Forelimb muscle (tissue), 1 donor: ENCODE data around the gene ATP2A2. TPM values are rescaled to one million over a fixed set of nuclear protein-coding genes. Genes with fewer than 3 reads are reported as not detected.
"Not testable (repeated sequence)": the region's sequence is repeated elsewhere in the genome, so short reads cannot be mapped to it uniquely, and the experiment has no call there.

ENCODE experiments used
- DNase-seq: peaks from one replicate; pipeline ENCODE4 v3.0.0-alpha.2; 2013; ENCODE audit warnings: low read depth
- polyA plus RNA-seq: library from polyadenylated mRNA; unstranded; fragments of 120-200 nt; gene quantifications from one replicate; pipeline ENCODE4 v1.2.1, GENCODE V29; 2013; ENCODE audit not compliant: insufficient read length

ATP2A2 gene
- 635 TPM for polyA plus RNA-seq

DNA sequence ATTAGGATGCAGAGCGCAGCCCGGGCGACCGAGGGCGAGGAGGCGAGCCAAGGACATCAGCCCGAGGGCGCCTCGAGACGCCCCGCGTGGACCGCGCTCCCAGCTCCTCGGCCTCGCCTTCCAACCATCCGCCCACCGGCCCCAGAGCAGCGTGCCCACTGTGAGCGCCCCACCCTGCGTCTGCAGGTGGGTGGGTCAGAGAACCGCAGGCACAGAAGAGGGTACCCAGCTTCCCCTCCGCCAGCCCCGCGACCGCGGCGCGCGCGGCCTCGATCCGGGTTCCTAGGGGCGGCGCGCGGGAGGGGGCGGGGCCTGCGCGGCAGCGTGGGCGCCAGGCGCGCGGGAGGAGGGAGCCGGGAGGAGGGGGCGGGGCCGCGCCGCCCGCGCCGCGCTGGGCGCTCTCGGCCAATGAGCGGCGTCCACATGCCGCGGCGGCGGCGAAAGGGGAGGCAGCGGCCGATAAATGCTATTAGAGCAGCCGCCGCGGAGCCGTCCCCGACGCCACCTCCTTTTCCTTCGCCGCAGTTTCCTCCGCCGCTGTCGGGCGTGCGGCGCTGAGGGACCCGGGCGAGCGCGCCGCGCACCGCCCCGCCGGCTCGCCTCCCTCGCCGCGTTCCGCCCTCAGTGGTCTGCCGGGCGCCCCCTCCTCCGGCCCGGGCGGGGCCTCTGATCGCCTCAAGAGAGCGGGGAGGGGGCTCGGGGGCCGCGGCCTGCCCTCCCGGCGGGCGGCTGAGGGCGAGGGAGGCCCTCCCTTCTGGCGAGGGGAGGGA, at the start of gene ATP2A2:
Gene ATP2A2 (plus strand): TSS at position 469 of the 770 bp plus-strand sequence. CDS start 543 bp downstream, outside the sequence.
- peak; percentile 79 for DNase-seq

DNA sequence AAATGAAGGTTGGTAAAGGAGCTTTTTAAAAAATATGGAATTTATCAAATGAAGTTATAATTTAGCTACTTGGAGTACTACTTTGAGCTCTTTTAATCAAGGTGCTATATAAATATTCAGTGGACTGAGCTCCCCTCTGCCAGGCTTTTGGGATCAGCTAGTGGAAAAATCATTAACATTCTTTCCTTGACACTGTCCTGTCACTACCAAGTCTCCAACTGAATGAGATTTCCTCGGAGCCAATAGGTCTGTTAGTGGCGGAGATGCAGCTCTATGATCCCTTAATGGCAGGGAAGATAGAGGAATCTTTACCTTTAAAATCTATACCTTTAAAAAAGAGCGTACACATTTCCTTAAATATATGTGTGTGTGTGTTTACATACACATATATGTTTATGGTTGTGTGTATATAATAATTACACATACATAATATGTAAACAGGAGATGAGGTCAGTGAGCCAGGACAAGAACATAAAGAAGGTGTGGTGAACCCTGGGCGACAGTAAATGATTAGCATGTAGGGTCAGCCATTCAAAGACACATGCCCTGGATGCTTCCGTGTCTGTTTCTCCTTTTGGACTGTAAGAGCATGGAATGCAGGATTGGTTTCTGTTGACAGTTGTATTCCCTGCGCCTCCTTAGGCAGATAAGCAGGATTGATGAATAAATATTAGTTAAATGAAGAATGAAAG, 47.7 kb upstream of the ATP2A2 start:
- no peak for DNase-seq

- DNase-seq: no peak
Measured at GRCh38 chr12:110234331-110234751, 46.7 kb upstream of the ATP2A2 start.

DNA sequence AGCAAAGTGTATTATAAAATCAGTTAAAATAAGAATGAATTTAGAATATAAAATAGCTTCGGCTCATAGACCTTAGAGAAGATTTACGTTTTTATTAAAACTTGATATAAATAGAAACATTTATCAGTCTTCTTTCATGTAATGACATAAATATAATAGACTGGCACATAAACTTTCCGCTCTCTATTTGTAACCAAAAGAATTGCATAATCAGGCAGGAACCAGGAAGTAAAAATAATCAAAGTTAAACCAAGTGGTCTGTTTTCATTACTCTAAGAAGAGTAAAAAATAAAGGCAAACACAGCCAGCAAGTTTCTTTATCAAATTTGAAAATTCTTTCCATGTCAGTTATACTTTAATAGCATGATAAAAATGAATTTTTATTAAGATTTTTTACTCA, 46.3 kb upstream of the ATP2A2 start:
- no peak for DNase-seq

GRCh38 chr12:110235383-110235782, 45.7 kb upstream of the ATP2A2 start:
- no peak for DNase-seq

GRCh38 chr12:110243227-110243626, 37.8 kb upstream of the ATP2A2 start:
- DNase-seq: no peak

GRCh38 chr12:110244372-110244771, 36.7 kb upstream of the ATP2A2 start:
- no peak for DNase-seq

DNA sequence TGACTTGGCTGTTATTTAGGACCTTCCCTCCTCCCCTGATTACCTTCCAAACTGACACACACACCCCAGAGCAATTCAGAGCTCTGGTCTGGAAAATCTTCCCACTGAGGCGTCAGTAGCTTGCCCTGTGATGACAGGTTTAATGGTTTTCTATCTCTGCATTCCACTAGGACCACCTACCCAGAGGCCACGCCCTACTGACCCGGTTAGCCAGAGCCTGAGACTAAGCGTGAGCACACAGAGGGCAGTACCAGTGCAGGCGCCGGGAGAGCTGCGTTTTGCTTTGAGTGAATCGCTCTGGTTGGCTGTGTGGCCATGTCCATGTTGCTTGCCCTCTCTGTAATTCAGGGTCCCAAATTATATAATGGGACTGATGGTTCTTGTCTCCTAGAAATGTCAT, 36.2 kb upstream of the ATP2A2 start:
- DNase-seq: no peak

DNA sequence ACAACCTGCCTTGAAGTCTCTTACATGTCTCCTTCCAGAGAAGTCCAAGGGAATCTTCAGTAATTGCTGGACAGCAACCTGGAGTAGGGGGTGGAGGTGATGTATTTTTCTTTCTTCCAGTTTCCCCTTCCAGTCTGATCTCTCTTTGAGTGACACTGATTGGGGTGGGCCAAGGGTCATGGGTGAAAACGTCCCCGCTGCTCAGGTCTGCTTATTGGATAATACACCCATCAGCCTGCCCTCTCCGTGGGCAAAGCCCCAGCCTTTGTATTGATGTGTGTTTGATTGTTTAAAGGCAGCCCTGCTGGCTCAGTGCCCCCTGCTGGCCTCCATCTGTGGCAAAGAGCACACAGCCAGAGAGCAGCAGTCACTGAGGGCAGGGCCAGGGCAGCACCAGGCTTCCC, 35.7 kb upstream of the ATP2A2 start:
- DNase-seq: no peak

GRCh38 chr12:110246636-110247339, 34.3 kb upstream of the ATP2A2 start:
- DNase-seq: no peak

DNA sequence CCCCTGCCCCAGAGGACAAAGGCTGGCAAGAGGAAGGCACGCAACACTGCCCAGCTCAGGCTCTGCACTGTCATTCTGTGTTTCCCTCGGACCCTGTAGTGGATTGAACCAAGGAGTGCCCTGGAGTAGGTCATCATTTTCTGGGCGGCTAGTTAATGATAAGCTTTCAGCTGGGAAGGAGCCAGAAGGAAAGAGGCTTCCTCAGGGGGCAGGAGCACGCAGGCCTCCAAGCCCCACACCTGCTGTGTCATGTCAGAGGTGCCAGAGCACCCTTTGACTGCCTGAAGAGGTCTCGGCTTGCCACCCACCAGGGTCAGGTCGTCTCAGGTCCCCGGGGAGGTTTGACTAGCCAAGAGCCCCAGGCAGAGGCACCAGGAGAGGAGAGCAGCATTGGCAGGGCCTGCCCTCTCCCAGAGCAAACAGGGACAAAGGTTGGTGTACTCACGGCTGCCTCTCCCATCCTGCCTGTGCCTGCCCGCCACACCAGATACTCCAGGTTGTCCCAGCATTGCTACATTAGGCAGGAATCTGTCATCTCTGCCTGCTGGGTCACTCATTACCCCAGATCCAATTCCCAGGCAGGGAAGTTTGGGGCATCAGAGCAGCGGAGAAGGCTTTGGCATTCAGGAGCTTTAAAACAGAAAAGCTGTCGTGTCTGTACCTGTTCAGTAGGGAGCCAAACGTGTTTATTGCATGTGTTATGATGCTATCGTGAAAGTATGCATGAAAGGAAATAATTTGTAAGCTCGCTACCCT, 33.5 kb upstream of the ATP2A2 start:
- DNase-seq: no peak

GRCh38 chr12:110248096-110248447, 33.0 kb upstream of the ATP2A2 start:
- no peak for DNase-seq

- DNase-seq: no peak
Measured at GRCh38 chr12:110249105-110249504, 31.9 kb upstream of the ATP2A2 start.

DNA sequence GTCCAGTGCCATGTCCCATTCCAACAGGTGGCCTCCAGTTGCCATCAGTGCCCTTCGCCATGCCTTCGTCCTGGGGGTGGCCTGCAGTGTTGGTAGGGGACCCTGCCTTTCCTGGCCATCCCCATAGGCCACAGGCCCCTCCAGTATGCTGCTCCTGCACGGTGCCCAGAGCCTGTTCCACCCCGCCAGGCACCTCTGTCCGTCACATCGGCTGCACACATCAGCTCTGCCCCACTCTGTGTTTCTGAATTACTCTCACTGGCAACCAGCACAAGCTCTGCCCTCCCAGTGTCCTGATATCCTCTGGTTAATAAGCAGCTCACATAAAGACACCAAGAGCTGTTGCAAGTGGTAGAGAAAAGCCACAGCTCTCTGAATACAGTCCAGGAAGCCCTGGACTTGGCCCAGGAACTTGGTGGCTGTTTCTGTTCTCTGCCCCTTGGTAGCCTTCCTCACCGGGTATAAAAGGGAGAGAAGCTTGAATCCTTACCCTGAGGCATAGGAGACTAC, 31.3 kb upstream of the ATP2A2 start:
- no peak for DNase-seq

DNA sequence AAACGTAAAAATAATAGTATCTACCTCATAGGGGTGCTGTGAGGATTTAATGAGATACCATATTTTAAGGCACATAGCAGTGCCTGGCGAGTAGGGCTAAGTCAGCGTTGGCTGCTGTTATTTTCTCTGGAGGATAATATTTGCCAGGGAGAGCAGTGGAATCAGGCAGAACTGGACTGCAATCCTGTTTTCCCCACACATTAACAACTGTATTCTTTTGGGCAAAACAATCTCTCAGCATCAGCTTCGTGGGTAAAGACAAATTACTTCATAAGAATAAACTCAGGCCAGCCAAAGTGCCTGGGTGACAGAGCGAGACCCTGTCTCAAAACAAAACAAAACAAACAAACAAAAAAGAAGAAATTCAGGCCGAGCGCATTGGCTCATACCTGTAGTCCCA, 29.7 kb upstream of the ATP2A2 start:
- no peak for DNase-seq

- DNase-seq: no peak
Measured at GRCh38 chr12:110252716-110253115, 28.3 kb upstream of the ATP2A2 start.

DNA sequence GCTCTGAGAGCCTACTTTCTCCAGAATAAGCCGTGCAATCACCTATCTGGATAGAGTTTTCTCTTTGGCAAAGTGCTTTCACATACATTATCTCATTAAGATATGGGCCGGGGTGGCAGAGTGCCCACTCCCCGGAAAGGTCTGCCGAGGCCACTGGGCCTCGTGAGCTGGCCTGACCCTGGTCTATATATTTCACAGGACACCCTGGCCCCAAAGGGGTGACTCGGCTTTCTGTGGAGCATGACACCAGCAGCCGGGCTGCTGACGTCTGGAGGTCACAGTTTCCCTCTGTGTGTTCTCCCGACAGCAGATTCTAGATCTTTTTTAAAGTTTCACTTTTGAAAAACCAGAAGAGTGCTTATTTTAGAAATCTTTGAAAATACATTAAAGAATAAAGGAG, 27.9 kb upstream of the ATP2A2 start:
- DNase-seq: no peak

- DNase-seq: no peak
Measured at GRCh38 chr12:110254971-110255540, 26.0 kb upstream of the ATP2A2 start.

- not testable (repeated sequence) for DNase-seq
Measured at GRCh38 chr12:110255890-110256456, 25.1 kb upstream of the ATP2A2 start.

- no peak for DNase-seq
Measured at GRCh38 chr12:110256780-110257431, 24.1 kb upstream of the ATP2A2 start.
